H1 (cell line): Measurements from ENCODE around the gene ABCC9. TPM values are rescaled to one million over a fixed set of nuclear protein-coding genes. Genes with fewer than 3 reads are reported as not detected.

Experiments used
- CTCF ChIA-PET: fragments of 300-600 bp; sonication (Branson Sonifier 250); formaldehyde crosslinking; loops from one replicate; lab custom pipeline; 2021; ENCODE audit not compliant: partially characterized antibody; lab: Charles Lee
- POLR2A ChIA-PET: fragments of 300-600 bp; sonication (Branson Sonifier 250); formaldehyde crosslinking; loops from one replicate; lab custom pipeline; 2021; ENCODE audit warnings: inconsistent platforms; ENCODE audit not compliant: partially characterized antibody; lab: Charles Lee
- DNase-seq, 2 experiments: peaks; one replicate each; pipeline versions ENCODE4 v3.0.0 to v3.0.0-alpha.2; 2010 to 2022; ENCODE audit warnings: low spot score in 2 of 2, low read depth in 1 of 2, mixed read lengths in 1 of 2
- FAIRE-seq: peaks from 2 replicates; lab custom pipeline; 2011; peaks lifted over from hg19 to GRCh38; lab: Jason Lieb, UNC
- H2AFZ ChIP-seq: 2 replicates; pipeline ENCODE4 v1.8.1; 2012; ENCODE audit warnings: low read length, inconsistent platforms
- H2AK5ac ChIP-seq: 2 replicates; pipeline ENCODE4 v1.6.1; 2013; ENCODE audit warnings: low read depth, low read length
- H2BK120ac ChIP-seq: replicated peaks from 2 replicates; pipeline ENCODE3; 2013; ENCODE audit warnings: low read depth, low read length, inconsistent platforms
- H2BK12ac ChIP-seq: 2 replicates; pipeline ENCODE4 v1.6.1; 2013; ENCODE audit warnings: low read depth, low read length
- H2BK15ac ChIP-seq: 2 replicates; pipeline ENCODE4 v1.6.1; 2013; ENCODE audit warnings: low read length
- H2BK20ac ChIP-seq: 2 replicates; pipeline ENCODE4 v1.6.1; 2013; ENCODE audit warnings: low read length
- H2BK5ac ChIP-seq: 2 replicates; pipeline ENCODE4 v1.6.1; 2013; ENCODE audit warnings: low read depth, low read length
- H3K14ac ChIP-seq: 2 replicates; pipeline ENCODE4 v1.6.1; 2013; ENCODE audit warnings: inconsistent platforms; ENCODE audit not compliant: insufficient read length
- H3K18ac ChIP-seq: 2 replicates; pipeline ENCODE4 v1.6.1; 2013; ENCODE audit warnings: low read length; ENCODE audit errors: extremely low read depth
- H3K23ac ChIP-seq: 2 replicates; pipeline ENCODE4 v1.6.1; 2013; ENCODE audit warnings: inconsistent platforms; ENCODE audit not compliant: insufficient read length
- H3K23me2 ChIP-seq: 2 replicates; pipeline ENCODE4 v1.6.1; 2013; ENCODE audit warnings: low read depth, low read length
- H3K27ac ChIP-seq: 2 replicates; pipeline ENCODE4 v1.6.1; 2011; ENCODE audit warnings: low read depth, low read length, inconsistent platforms
- H3K27me3 ChIP-seq, 4 experiments: replicated peaks in 1 of 4; 1 replicate in 1 of 4; 2 replicates in 3 of 4; pipeline versions ENCODE4 v1.6.1 to v1.8.1; 2011 to 2013; ENCODE audit warnings: low read length in 3 of 4, mild to moderate bottlenecking in 3 of 4, inconsistent platforms in 2 of 4, mixed read lengths in 2 of 4, moderate library complexity in 1 of 4; ENCODE audit not compliant: control insufficient read depth in 3 of 4, insufficient read depth in 3 of 4; ENCODE audit errors: extremely low read depth in 1 of 4
- H3K36me3 ChIP-seq, 4 experiments: 2 replicates each; pipeline versions ENCODE4 v1.6.1 to v1.8.1; 2011 to 2013; ENCODE audit warnings: mild to moderate bottlenecking in 4 of 4, low read length in 3 of 4, moderate library complexity in 2 of 4, control low read depth in 1 of 4, inconsistent platforms in 1 of 4; ENCODE audit not compliant: insufficient read depth in 4 of 4, control insufficient read depth in 2 of 4
- H3K4ac ChIP-seq: replicated peaks from 2 replicates; pipeline ENCODE3; 2013; ENCODE audit warnings: low read length, low read depth, mixed read lengths, inconsistent platforms; ENCODE audit not compliant: insufficient read length
- H3K4me1 ChIP-seq, 4 experiments: replicated peaks in 1 of 4; 1 replicate in 1 of 4; 2 replicates in 3 of 4; pipeline versions ENCODE4 v1.6.1 to v1.8.1; 2011 to 2013; ENCODE audit warnings: low read length in 3 of 4, inconsistent platforms in 2 of 4, mixed read lengths in 1 of 4; ENCODE audit not compliant: insufficient read depth in 4 of 4, control insufficient read depth in 3 of 4
- H3K4me2 ChIP-seq, 2 experiments: 2 replicates each; pipeline versions ENCODE4 v1.6.1 to v1.8.1; 2011 to 2013; ENCODE audit warnings: low read depth in 2 of 2, low read length in 2 of 2, control low read depth in 1 of 2, inconsistent platforms in 1 of 2, mild to moderate bottlenecking in 1 of 2; ENCODE audit not compliant: insufficient read depth in 1 of 2
- H3K4me3 ChIP-seq, 4 experiments: fragments of 200-600, 300-600 bp in 1 of 4; sonication (generic), shearing (Covaris generic), sonication (Bioruptor Twin) in 1 of 4; 2 replicates each; pipeline versions ENCODE4 v1.5.1 to v1.8.1; 2011 to 2016; ENCODE audit warnings: low read length in 4 of 4, low read depth in 3 of 4, control low read depth in 2 of 4, inconsistent platforms in 2 of 4, mild to moderate bottlenecking in 2 of 4, mixed read lengths in 1 of 4, moderate library complexity in 1 of 4; ENCODE audit not compliant: insufficient read depth in 2 of 4; ENCODE audit errors: extremely low read depth in 1 of 4
- H3K56ac ChIP-seq: replicated peaks from 2 replicates; pipeline ENCODE3; 2013; ENCODE audit warnings: low read depth, mild to moderate bottlenecking, mixed read lengths, low read length, inconsistent platforms; ENCODE audit not compliant: insufficient read length
- H3K79me1 ChIP-seq: 2 replicates; pipeline ENCODE4 v1.6.1; 2013; ENCODE audit warnings: low read depth, low read length, control low read depth
- H3K79me2 ChIP-seq, 2 experiments: 2 replicates each; pipeline versions ENCODE4 v1.6.1 to v1.8.1; 2012 to 2013; ENCODE audit warnings: low read length in 2 of 2, mild to moderate bottlenecking in 2 of 2, inconsistent platforms in 1 of 2; ENCODE audit not compliant: insufficient read depth in 2 of 2, control insufficient read depth in 1 of 2
- H3K9ac ChIP-seq, 4 experiments: replicated peaks in 1 of 4; 1 replicate in 1 of 4; 2 replicates in 3 of 4; pipeline versions ENCODE4 v1.6.1 to v1.8.1; 2011 to 2013; ENCODE audit warnings: low read depth in 3 of 4, low read length in 3 of 4, control low read depth in 2 of 4, mild to moderate bottlenecking in 2 of 4, moderate library complexity in 2 of 4, inconsistent platforms in 1 of 4; ENCODE audit errors: extremely low read depth in 1 of 4
- H3K9me3 ChIP-seq, 2 experiments: 2 replicates each; pipeline versions ENCODE4 v1.6.1 to v1.8.1; 2012 to 2013; ENCODE audit warnings: mild to moderate bottlenecking in 2 of 2, moderate library complexity in 2 of 2, control low read depth in 1 of 2, inconsistent platforms in 1 of 2, low read depth in 1 of 2, low read length in 1 of 2, mixed read lengths in 1 of 2; ENCODE audit not compliant: insufficient read depth in 2 of 2
- H4K20me1 ChIP-seq, 2 experiments: replicated peaks in 1 of 2; 2 replicates each; pipeline versions ENCODE3 to v1.8.1; 2011 to 2013; ENCODE audit warnings: inconsistent platforms in 2 of 2, low read length in 2 of 2, mild to moderate bottlenecking in 1 of 2; ENCODE audit not compliant: insufficient read depth in 2 of 2, control insufficient read depth in 1 of 2
- H4K5ac ChIP-seq: 2 replicates; pipeline ENCODE4 v1.6.1; 2013; ENCODE audit warnings: low read length, low read depth, mixed read lengths, inconsistent platforms; ENCODE audit not compliant: insufficient read length
- H4K8ac ChIP-seq: 2 replicates; pipeline ENCODE4 v1.8.0; 2013; ENCODE audit warnings: mild to moderate bottlenecking, moderate library complexity, low read length, inconsistent platforms; ENCODE audit not compliant: insufficient read depth; ENCODE audit errors: extremely low read depth
- H4K91ac ChIP-seq: replicated peaks from 2 replicates; pipeline ENCODE3; 2013; ENCODE audit warnings: low read length, mixed read lengths, inconsistent platforms; ENCODE audit not compliant: insufficient read length
- CBX8 ChIP-seq: fragments of 300-800, 300-1000 bp; sonication (generic); IDR thresholded peaks from 2 replicates; pipeline ENCODE4 v1.7.1; 2016; ENCODE audit warnings: low read depth, low read length, borderline replicate concordance
- HDAC6 ChIP-seq: IDR thresholded peaks from one replicate; pipeline ENCODE4 v1.7.1; 2012; ENCODE audit warnings: low read depth, mild to moderate bottlenecking, inconsistent platforms, low read length, moderate library complexity
- POLR2AphosphoS5 ChIP-seq: IDR thresholded peaks from 2 replicates; pipeline ENCODE4 v1.6.1; 2011; ENCODE audit warnings: low read depth, low read length
- RNF2 ChIP-seq: fragments of 200-900, 300-1000 bp; sonication (generic); IDR thresholded peaks from 2 replicates; pipeline ENCODE4 v1.7.1; 2016; ENCODE audit warnings: borderline replicate concordance, low read depth, mild to moderate bottlenecking, antibody characterized with exemption, low read length; ENCODE audit not compliant: poor library complexity, severe bottlenecking; ENCODE audit errors: missing control alignments
- SIN3A ChIP-seq, 2 experiments: IDR thresholded peaks in 1 of 2; conservative IDR thresholded peaks in 1 of 2; 2 replicates each; pipeline ENCODE4 v1.6.1; 2011 to 2012; ENCODE audit warnings: low read length in 2 of 2, improper control_type of control experiment in 1 of 2, low read depth in 1 of 2, mild to moderate bottlenecking in 1 of 2
- SIX5 ChIP-seq: IDR thresholded peaks from 2 replicates; pipeline ENCODE4 v1.6.1; 2011; ENCODE audit warnings: mild to moderate bottlenecking, low read depth, low read length
- WGBS, 2 experiments: shearing (Covaris generic) in 1 of 2; methylation state at CpG; one replicate each; pipeline versions ENCODE4 v1.1.6 to v1.1.7; 2013 to 2015; ENCODE audit warnings: low lambda C conversion rate in 2 of 2, mixed read lengths in 2 of 2, inconsistent platforms in 1 of 2, low coverage in 1 of 2, missing lambda C conversion rate in 1 of 2; ENCODE audit not compliant: insufficient replicate concordance in 2 of 2, insufficient coverage in 1 of 2, insufficient read length in 1 of 2; ENCODE audit errors: extremely low coverage in 1 of 2, missing lambda C conversion rate in 1 of 2; 5-methylcytosine and 5-hydroxymethylcytosine counted together
- polyA plus RNA-seq, 7 experiments: library from polyadenylated mRNA; depleted of rRNA in 3 of 7; stranded (reverse) in 5 of 7; unstranded in 2 of 7; fragments of >200 nt in 5 of 7; fragments of 200-250 nt in 2 of 7; gene quantifications; 1 replicate in 5 of 7; 2 replicates in 1 of 7; 4 replicates in 1 of 7; pipeline versions ENCODE4 v1.2.1 to v1.2.3, GENCODE V29; 2011 to 2013; ENCODE audit warnings: missing spikeins in 2 of 7, mixed read lengths in 2 of 7
- total RNA-seq: library from RNA; stranded (reverse); fragmentation: NEBNext Ultra II Directional; extraction: Animal tissue kit (Norgen Biotek cat#: 25700); gene quantifications from 2 replicates; pipeline ENCODE4 v1.2.1, GENCODE V29; 2021
- TF ChIP-seq, protein P1 (sequence below): IDR thresholded peaks from 2 replicates; pipeline ENCODE4 v1.6.1; 2011; ENCODE audit warnings: low read depth, mild to moderate bottlenecking, low read length; ENCODE audit not compliant: insufficient read depth

Gene ABCC9
- total and polyA plus RNA-seq, 2 of the 8 experiments (the other 6 are each of a cell fraction or from before 2014, with no cell fraction given) = under 0.01 TPM; not detected in 1

GRCh38 chr12:21763531-21763930 is 177.7 kb downstream of the ABCC9 start:
- Histone ChIP-seq H2BK20ac (no peak overlapping the region), H3K4ac (no peak overlapping the region), H2BK5ac (no peak overlapping the region), H2AK5ac (no peak overlapping the region), H3K9ac (no peak overlapping the region), H3K56ac (no peak overlapping the region), H2BK15ac (no peak overlapping the region), H3K23ac (no peak overlapping the region), H2BK12ac (no peak overlapping the region), H2BK120ac (no peak overlapping the region), H4K5ac (no peak overlapping the region), H3K4me3 (no peak overlapping the region), H3K4me1 (no peaks in the 10 kb centered on the region), H2AFZ (no peak overlapping the region), H3K79me1 (no peaks in the 10 kb centered on the region), H4K91ac (no peak overlapping the region), H3K23me2 (no peaks in the 10 kb centered on the region), H3K27me3 (no peaks in the 10 kb centered on the region), H3K18ac (no peak overlapping the region), H4K8ac (no peak overlapping the region), H3K27ac (no peak overlapping the region), H3K4me2 (no peak overlapping the region), H4K20me1 (no peaks in the 10 kb centered on the region), H3K9me3 (no peaks in the 10 kb centered on the region; a peak in 1 of 4 replicates), H3K14ac (no peak overlapping the region), H3K79me2 (no peaks in the 10 kb centered on the region), H3K36me3 (no peaks in the 10 kb centered on the region)
- ChIA-PET CTCF (interaction anchor here (0.5 to 1.4 kb wide), 2 partner anchors 10 to 1986 kb away, joined by 3 to 5 read pairs; no protein-coding TSS in a partner anchor), POLR2A (no interaction called here)
- no peak for DNase-seq
- TF ChIP-seq SIN3A (conservative IDR thresholded peaks at IDR 0.05 in 1 of 2, IDR thresholded peaks at IDR 0.05 in 1 of 2; ENCODE audit: low read depth in 1 of 2, low read length in 2 of 2) = no peak
- no peak for TF ChIP-seq SIX5
- no peak for TF ChIP-seq POLR2AphosphoS5
- TF ChIP-seq, protein P1, sequence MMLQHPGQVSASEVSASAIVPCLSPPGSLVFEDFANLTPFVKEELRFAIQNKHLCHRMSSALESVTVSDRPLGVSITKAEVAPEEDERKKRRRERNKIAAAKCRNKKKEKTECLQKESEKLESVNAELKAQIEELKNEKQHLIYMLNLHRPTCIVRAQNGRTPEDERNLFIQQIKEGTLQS = no peak
- no peak for TF ChIP-seq CBX8
- no peak for TF ChIP-seq RNF2
- no peak for TF ChIP-seq HDAC6
- WGBS, 2 experiments = 81% methylated on average over 2 of the region's 2 CpGs; no CpG with 5 or more reads in 1 of the 2 experiments
- FAIRE-seq = no peak
